SU-DHL-6 (cell line): ENCODE measurements around the gene TMEM220.

Experiments used
- H2AFZ ChIP-seq: fragments of 200-600 bp; sonication (generic); 2 replicates; pipeline ENCODE4 v1.6.1; 2014; ENCODE audit warnings: low read depth, mild to moderate bottlenecking, moderate library complexity, mixed read lengths, antibody characterized with exemption, low read length; ENCODE audit not compliant: severe bottlenecking
- H3F3A ChIP-seq: fragments of 200-600 bp; shearing (Covaris generic); 2 replicates; pipeline ENCODE4 v1.6.0; 2016; ENCODE audit warnings: antibody characterized with exemption, mild to moderate bottlenecking; ENCODE audit not compliant: insufficient read depth
- H3K27ac ChIP-seq: fragments of 200-600 bp; sonication (generic); 2 replicates; pipeline ENCODE4 v1.5.1; 2016; ENCODE audit warnings: low read depth, mild to moderate bottlenecking, low read length, moderate library complexity, mixed read lengths
- H3K27me3 ChIP-seq: fragments of 200-600 bp; sonication (generic), shearing (Covaris generic); 2 replicates; pipeline ENCODE4 v1.6.0; 2014; ENCODE audit warnings: mild to moderate bottlenecking, low read length
- H3K36me3 ChIP-seq: fragments of 200-600 bp; sonication (generic); 2 replicates; pipeline ENCODE4 v1.6.1; 2014; ENCODE audit warnings: mild to moderate bottlenecking, low read length, mixed read lengths
- H3K4me2 ChIP-seq: fragments of 300-600, 200-600 bp; shearing (Covaris generic), sonication (generic); 2 replicates; pipeline ENCODE4 v1.6.0; 2014; ENCODE audit warnings: low read length, low read depth, mild to moderate bottlenecking; ENCODE audit not compliant: poor library complexity, severe bottlenecking
- H3K4me3 ChIP-seq: fragments of 200-600 bp; sonication (generic); 2 replicates; pipeline ENCODE4 v1.5.1; 2014; ENCODE audit warnings: antibody characterized with exemption, low read length, mild to moderate bottlenecking, mixed read lengths; ENCODE audit not compliant: insufficient read depth, poor library complexity, severe bottlenecking
- H3K79me2 ChIP-seq: fragments of 200-600 bp; sonication (generic); 2 replicates; pipeline ENCODE4 v1.6.1; 2014; ENCODE audit warnings: mild to moderate bottlenecking, low read length, moderate library complexity; ENCODE audit not compliant: insufficient read depth
- H3K9ac ChIP-seq: fragments of 200-600 bp; sonication (generic); 2 replicates; pipeline ENCODE4 v1.7.0; 2014; ENCODE audit warnings: mild to moderate bottlenecking, low read length
- H3K9me2 ChIP-seq: fragments of 200-600 bp; sonication (generic); replicated peaks from 2 replicates; pipeline ENCODE4 v1.6.1; 2014; ENCODE audit warnings: low read length; ENCODE audit not compliant: insufficient read depth
- H3K9me3 ChIP-seq: fragments of 200-600 bp; sonication (generic); 2 replicates; pipeline ENCODE4 v1.6.1; 2014; ENCODE audit warnings: low read length, mixed read lengths; ENCODE audit not compliant: insufficient read depth
- H4K20me1 ChIP-seq: fragments of 200-600 bp; sonication (generic); 2 replicates; pipeline ENCODE4 v1.6.1; 2014; ENCODE audit warnings: low read depth, mild to moderate bottlenecking, antibody characterized with exemption, low read length, moderate library complexity, mixed read lengths
- EZH2phosphoT487 ChIP-seq: fragments of 200-600 bp; sonication (generic), shearing (Covaris generic); conservative IDR thresholded peaks from 2 replicates; pipeline ENCODE4 v1.6.1; 2018; ENCODE audit warnings: mild to moderate bottlenecking, antibody characterized with exemption, low read length, moderate library complexity, mixed read lengths
- TF ChIP-seq, protein P1 (sequence below): fragments of 200-600 bp; sonication (generic); IDR thresholded peaks from one replicate; pipeline ENCODE4 v1.5.1; 2017; ENCODE audit warnings: antibody characterized with exemption, mild to moderate bottlenecking, low read length, moderate library complexity; ENCODE audit not compliant: insufficient read depth, poor library complexity, severe bottlenecking

Gene TMEM220

DNA sequence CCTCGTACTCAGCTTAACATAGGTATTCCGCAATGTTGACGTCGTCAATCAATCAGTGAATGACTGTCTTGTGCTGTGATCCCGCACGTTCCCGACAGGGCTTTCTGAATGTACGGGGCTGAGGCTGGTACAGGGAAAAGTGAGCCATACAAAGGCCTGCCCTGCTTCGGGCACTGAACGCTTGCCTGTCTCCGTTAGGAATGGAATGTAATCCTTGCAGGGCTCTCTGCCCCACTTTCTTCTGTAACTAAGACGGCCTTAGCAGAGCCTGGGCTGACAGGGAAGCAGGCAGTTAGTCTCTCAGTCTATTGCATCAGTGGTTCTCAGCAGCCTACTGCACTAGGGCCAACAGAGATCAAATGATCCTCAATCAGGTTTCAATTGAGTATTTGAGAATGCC, 56.5 kb downstream of the TMEM220 start:
- Histone ChIP-seq H4K20me1 (no peaks in the 10 kb centered on the region), H3K79me2 (no peaks in the 10 kb centered on the region), H3K27ac (no peak overlapping the region), H3K27me3 (no peaks in the 10 kb centered on the region), H3K9me2 (no peaks in the 10 kb centered on the region), H3F3A (peaks cover 5% of the 10 kb centered on the region; the same call in 1 of the 2 replicates), H3K4me2 (no peak overlapping the region), H3K9ac (no peak overlapping the region), H2AFZ (no peak overlapping the region), H3K36me3 (no peaks in the 10 kb centered on the region; the same call in 1 of the 2 replicates), H3K9me3 (no peaks in the 10 kb centered on the region), H3K4me3 (no peak overlapping the region)
- TF ChIP-seq, protein P1, sequence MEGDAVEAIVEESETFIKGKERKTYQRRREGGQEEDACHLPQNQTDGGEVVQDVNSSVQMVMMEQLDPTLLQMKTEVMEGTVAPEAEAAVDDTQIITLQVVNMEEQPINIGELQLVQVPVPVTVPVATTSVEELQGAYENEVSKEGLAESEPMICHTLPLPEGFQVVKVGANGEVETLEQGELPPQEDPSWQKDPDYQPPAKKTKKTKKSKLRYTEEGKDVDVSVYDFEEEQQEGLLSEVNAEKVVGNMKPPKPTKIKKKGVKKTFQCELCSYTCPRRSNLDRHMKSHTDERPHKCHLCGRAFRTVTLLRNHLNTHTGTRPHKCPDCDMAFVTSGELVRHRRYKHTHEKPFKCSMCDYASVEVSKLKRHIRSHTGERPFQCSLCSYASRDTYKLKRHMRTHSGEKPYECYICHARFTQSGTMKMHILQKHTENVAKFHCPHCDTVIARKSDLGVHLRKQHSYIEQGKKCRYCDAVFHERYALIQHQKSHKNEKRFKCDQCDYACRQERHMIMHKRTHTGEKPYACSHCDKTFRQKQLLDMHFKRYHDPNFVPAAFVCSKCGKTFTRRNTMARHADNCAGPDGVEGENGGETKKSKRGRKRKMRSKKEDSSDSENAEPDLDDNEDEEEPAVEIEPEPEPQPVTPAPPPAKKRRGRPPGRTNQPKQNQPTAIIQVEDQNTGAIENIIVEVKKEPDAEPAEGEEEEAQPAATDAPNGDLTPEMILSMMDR = no peak
- TF ChIP-seq EZH2phosphoT487 = no peak

DNA sequence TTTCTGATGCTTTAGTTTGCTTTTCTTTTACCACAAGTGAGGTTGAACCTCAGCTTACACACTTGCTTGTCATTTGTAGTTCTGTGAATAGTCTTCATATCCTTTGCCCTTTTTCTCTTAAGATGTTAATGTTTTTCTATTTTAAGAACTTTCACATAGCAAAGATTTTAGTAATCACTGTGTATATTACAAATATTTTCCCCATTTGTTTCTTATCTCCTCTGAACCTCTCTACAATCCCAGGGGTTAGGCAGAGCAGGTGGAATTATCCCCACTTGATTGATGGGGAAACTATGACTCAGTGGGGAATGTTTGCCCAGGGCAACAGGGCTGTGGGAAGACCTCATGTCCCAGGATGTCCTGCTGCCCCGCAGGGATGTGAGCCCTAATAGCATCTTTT, 61.0 kb downstream of the TMEM220 start:
- H3K27ac ChIP-seq = no peak overlapping the region
- no peaks in the 10 kb centered on the region for H3K27me3 ChIP-seq
- H3K9me3 ChIP-seq = no peaks in the 10 kb centered on the region
- peaks cover 5% of the 10 kb centered on the region; the same call in 1 of the 2 replicates for H3F3A ChIP-seq
- no peaks in the 10 kb centered on the region for H3K79me2 ChIP-seq
- H2AFZ ChIP-seq = no peak overlapping the region
- H3K36me3 ChIP-seq = no peaks in the 10 kb centered on the region
- no peaks in the 10 kb centered on the region for H3K9me2 ChIP-seq
- H3K9ac ChIP-seq = no peak overlapping the region
- no peak for TF ChIP-seq EZH2phosphoT487
- TF ChIP-seq, protein P1 = no peak
- H4K20me1 ChIP-seq = no peaks in the 10 kb centered on the region
- H3K4me2 ChIP-seq = no peak overlapping the region
- H3K4me3 ChIP-seq = no peak overlapping the region

DNA sequence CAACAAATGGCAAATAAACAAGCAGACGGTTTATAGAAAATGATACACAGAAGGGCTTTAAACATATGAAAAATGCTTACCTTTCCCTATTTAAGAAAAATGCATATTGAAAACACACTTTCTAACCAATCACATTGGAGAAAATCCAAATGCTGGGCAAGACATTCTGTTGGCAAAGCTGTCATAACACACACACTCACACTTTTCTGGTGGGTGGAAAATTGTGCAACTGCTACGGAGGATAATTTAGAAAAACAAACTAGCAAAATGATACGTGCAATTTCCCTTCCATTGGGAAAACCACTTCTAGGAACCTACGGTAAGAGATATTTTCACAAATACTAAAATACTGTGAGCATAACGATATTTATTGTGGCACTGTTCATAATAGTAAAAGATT, 62.9 kb downstream of the TMEM220 start:
- Histone ChIP-seq H3K36me3 (no peaks in the 10 kb centered on the region), H3K9me2 (no peaks in the 10 kb centered on the region), H3K27ac (no peak overlapping the region), H3K4me2 (no peak overlapping the region), H3K27me3 (no peaks in the 10 kb centered on the region), H4K20me1 (no peaks in the 10 kb centered on the region), H3K9ac (no peak overlapping the region), H2AFZ (no peak overlapping the region), H3K79me2 (no peaks in the 10 kb centered on the region), H3F3A (peaks cover 5% of the 10 kb centered on the region; the same call in 1 of the 2 replicates), H3K4me3 (no peak overlapping the region), H3K9me3 (no peaks in the 10 kb centered on the region)
- TF ChIP-seq EZH2phosphoT487 = no peak
- TF ChIP-seq, protein P1 = no peak

DNA sequence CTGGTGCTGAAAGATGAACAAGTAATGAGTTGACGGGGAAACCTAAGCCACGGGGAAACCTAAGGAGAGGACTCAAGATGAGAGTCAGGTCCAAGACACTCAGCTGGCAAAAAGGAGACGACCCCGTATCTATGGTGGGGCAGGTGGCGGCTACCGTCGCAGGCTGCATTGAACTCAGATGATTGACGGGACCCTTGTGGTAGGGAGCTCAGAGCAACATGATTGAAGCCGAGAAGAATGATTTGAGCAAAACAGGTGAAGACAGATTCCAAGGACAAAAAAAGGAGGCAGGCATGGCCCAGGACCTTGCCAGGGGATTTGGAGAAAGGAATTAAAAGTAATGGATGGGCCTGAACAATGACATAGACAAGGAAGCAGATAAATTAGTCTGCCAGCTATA, 65.3 kb downstream of the TMEM220 start:
- H3K27ac ChIP-seq = no peak overlapping the region
- H3K79me2 ChIP-seq = no peaks in the 10 kb centered on the region
- no peaks in the 10 kb centered on the region for H4K20me1 ChIP-seq
- H3K9ac ChIP-seq = no peak overlapping the region
- H3K4me2 ChIP-seq = no peak overlapping the region
- TF ChIP-seq EZH2phosphoT487 = no peak
- TF ChIP-seq, protein P1 = no peak
- no peak overlapping the region for H3K4me3 ChIP-seq
- H3F3A ChIP-seq = no peaks in the 10 kb centered on the region
- no peak overlapping the region for H2AFZ ChIP-seq
- no peaks in the 10 kb centered on the region for H3K27me3 ChIP-seq
- H3K9me3 ChIP-seq = no peaks in the 10 kb centered on the region
- no peaks in the 10 kb centered on the region for H3K36me3 ChIP-seq
- no peaks in the 10 kb centered on the region for H3K9me2 ChIP-seq
